ENCODE data around the gene MUCL1.
"Not testable (repeated sequence)": the region's sequence is repeated elsewhere in the genome, so short reads cannot be mapped to it uniquely, and the experiment has no call there.

Gene MUCL1

DNA sequence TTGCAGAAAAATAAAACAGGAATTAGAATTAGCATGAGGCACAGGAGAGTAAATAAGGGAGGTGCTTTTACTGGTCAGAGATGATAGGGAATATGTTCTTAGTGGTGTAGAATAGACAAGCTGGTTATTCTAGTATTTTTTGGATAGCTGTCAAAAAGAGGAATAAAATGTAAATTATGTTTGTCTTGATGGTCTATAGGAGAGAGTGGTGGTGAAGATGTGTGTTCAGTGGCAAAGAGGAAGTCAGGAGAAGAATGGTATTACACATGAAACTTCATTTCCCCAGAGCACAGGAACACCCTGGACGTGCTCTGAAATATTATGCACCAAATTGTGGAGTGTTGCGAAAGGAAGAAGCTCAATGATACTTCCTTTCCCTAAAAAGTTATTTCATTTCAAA lies 27.8 kb downstream of the MUCL1 start:
- TF ChIP-seq, protein P1, sequence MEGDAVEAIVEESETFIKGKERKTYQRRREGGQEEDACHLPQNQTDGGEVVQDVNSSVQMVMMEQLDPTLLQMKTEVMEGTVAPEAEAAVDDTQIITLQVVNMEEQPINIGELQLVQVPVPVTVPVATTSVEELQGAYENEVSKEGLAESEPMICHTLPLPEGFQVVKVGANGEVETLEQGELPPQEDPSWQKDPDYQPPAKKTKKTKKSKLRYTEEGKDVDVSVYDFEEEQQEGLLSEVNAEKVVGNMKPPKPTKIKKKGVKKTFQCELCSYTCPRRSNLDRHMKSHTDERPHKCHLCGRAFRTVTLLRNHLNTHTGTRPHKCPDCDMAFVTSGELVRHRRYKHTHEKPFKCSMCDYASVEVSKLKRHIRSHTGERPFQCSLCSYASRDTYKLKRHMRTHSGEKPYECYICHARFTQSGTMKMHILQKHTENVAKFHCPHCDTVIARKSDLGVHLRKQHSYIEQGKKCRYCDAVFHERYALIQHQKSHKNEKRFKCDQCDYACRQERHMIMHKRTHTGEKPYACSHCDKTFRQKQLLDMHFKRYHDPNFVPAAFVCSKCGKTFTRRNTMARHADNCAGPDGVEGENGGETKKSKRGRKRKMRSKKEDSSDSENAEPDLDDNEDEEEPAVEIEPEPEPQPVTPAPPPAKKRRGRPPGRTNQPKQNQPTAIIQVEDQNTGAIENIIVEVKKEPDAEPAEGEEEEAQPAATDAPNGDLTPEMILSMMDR (IDR thresholded peaks at IDR 0.05; ENCODE audit: low read depth, low read length, missing control alignments), result no peak
- H3K4me3 ChIP-seq (ENCODE audit: low read depth, low read length), result no peak overlapping the region
- DNase-seq (ENCODE audit: low read depth), result no peak
- in situ Hi-C loops (cut with HindIII; ENCODE audit: low sequenced_read_pairs), result no loop called here

DNA sequence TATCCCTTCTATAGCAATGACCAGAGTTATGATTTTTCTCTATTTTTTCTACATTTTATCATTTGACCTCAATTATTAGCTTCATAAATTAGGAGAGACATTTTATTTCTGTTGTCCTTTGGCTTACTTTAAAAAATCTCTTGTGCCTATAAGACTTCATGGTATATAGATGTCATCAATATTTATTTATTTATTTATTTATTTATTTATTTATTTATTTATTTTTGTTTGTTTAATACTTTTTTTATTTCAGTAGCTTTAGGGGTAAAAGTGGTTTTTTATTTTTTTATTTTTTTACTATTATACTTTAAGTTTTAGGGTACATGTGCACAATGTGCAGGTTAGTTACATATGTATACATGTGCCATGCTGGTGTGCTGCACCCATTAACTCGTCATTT lies 28.3 kb downstream of the MUCL1 start:
- in situ Hi-C loops (cut with HindIII; ENCODE audit: low sequenced_read_pairs); H3K4me3 ChIP-seq (ENCODE audit: low read depth, low read length); DNase-seq (ENCODE audit: low read depth): not testable (repeated sequence)

DNA sequence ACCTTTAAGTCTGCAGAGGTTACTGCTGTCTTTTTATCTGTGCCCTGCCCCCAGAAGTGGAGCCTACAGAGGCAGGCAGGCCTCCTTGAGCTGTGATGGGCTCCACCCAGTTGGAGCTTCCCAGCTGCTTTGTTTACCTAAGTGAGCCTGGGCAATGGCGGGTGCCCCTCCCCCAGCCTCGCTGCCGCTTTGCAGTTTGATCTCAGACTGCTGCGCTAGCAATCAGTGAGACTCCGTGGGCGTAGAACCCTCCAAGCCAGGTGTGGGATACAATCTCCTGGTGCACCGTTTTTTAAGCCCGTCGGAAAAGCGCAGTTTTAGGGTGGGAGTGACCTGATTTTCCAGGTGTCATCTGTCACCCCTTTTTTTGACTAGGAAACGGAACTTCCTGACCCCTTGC lies 34.1 kb downstream of the MUCL1 start:
- DNase-seq (ENCODE audit: low read depth); H3K4me3 ChIP-seq (ENCODE audit: low read depth, low read length); in situ Hi-C loops (cut with HindIII; ENCODE audit: low sequenced_read_pairs): not testable (repeated sequence)

DNA sequence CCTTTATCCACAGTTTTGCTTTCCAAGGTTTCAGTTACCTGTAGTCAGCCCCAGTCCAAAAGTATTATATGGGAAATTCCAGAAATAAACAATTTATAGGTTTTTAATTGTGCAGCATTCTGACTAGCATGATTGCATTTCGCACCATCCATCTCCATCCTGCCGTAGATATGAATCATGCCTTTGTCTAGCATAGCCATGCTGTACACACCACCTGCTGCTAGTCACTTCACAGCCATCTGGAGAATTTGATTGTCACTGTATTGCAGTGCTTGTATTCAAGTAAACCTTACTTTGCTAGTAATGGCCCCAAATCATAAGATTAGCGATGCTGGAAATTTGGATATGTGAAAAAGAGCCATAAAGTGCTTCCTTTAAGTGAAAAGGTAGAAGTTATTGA lies 36.0 kb downstream of the MUCL1 start:
- TF ChIP-seq, protein P1 (IDR thresholded peaks at IDR 0.05; ENCODE audit: low read depth, low read length, missing control alignments), result no peak
- H3K4me3 ChIP-seq (ENCODE audit: low read depth, low read length), result no peak overlapping the region
- no peak for DNase-seq (ENCODE audit: low read depth)
- in situ Hi-C loops (cut with HindIII; ENCODE audit: low sequenced_read_pairs), result no loop called here

DNA sequence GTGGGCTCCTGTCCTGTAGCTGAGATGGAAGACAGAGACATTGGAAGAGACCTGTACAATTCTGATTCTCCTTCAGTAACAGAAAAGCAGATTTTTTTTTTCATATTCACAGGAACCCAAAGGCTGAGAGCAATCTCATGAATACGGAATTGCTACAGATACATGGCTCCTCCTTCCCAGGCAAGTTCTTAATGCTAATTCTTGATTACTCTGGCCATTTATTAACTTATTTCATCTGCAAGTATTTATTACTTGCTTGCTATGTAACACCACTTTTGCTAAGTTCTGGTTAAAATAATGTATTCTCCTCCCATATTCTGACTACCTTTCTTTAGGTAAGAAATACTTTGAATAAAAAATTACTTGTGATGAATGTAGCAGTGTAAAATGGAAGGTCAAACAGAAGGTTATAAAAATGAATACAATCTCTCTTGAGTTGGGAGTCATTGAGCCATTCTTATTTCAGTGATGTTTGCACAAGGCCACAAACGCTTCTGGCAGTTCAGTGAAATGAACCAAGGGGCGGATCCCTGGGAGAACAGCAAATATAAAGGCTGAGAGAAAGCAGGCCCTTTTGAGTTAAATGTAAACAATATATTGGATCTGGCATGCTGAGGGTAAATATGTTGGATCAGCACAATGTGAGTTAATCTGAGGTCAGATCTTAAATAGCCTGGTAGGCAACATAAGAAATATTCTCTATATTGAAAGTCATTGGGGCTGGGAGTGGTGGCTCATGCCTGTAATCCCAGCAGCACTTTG lies 37.6 kb downstream of the MUCL1 start:
- in situ Hi-C loops (cut with HindIII; ENCODE audit: low sequenced_read_pairs), result no loop called here
- no peak for DNase-seq (ENCODE audit: low read depth)
- TF ChIP-seq, protein P1 (IDR thresholded peaks at IDR 0.05; ENCODE audit: low read depth, low read length, missing control alignments), result no peak
- H3K4me3 ChIP-seq (ENCODE audit: low read depth, low read length), result no peak overlapping the region
